NCI-H2107 treated with DMSO at 0.1 percent for 48 hours (cell line): ENCODE data around the gene RPL13A.
A peak's percentile ranks its signal among the peaks of the same experiment; 100 is the strongest.
"Not testable (repeated sequence)": the region's sequence is repeated elsewhere in the genome, so short reads cannot be mapped to it uniquely, and the experiment has no call there.

Experiments used
- DNase-seq: peaks from one replicate; lab custom pipeline; 2025; ENCODE audit not compliant: unreplicated experiment; lab: John Stamatoyannopoulos, UW

The RPL13A gene

GRCh38 chr19:49487277-49488045, at the start of gene RPL13A:
RPL13A (plus strand) TSS chr19:49487608; CDS start chr19:49487630, 22 bp downstream.
- peak; percentile 94 for DNase-seq

DNA sequence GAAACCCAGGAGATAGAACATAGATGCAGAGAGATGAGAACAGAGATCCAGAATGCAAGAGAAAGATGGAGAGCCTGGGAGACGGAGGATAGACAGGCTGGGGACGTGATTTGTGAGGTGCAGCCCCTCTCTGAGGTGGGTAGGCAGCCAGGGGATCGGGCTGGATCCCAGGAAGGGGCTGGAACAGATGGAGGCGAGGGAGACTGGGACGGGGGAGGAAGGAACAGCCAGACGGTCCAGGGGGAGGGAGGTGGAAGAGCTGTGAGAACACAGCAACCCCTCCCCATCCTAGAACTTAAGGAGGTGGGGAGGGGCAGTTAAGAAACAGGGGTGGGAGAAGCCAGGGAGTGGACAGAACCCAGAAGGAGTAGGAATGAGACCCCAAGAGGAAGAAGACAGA, 49.1 kb upstream of the RPL13A start:
- DNase-seq: no peak

GRCh38 chr19:49439836-49440235, 47.6 kb upstream of the RPL13A start:
- DNase-seq: no peak

- no peak for DNase-seq
Observed at GRCh38 chr19:49440439-49441209, 46.8 kb upstream of the RPL13A start.

GRCh38 chr19:49441210-49441959, 46.0 kb upstream of the RPL13A start, which contains the start of gene SLC17A7:
SLC17A7 (minus strand) TSS chr19:49441527; CDS start chr19:49441379, 148 bp downstream.
- DNase-seq: no peak

DNA sequence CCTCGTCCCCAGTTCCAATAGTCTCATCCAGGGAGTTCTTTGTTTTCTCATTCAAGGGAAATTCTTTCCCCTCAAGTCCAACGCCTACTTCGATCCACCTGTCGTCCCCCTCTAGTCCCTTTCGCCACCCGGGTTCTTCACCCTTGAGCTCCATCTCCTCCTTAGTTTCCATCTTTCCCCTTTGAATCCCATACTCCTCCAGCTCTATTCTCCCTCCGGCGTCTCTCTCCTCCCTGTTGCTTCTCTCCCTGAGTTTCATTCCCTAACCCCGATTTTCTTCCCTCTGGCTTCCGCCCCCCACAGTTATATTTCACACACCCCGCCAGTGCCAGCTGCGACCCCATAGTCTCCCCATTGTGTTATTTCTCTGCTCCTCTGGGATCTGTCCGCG, 45.5 kb upstream of the RPL13A start:
- DNase-seq: no peak

DNA sequence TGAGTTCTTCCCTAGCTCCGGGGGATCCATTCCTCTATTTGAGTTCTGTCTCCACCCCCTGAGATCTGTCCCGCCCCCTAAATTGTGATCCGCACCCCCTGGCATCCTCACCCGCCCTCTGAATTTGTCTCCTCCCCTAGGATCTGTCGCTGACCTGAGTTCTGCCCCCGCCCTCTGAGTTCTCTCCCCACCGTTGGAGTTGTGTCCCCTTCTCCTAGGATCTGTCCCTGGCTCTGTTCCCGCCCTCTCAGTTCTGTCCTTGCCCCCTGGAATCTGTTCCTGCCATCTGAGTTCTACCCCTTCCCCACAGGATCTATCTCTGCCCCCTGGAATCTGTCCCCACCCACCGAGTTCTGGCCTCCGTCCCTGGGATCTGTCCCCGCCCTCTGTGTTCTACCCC, 45.1 kb upstream of the RPL13A start:
- DNase-seq: no peak

GRCh38 chr19:49442771-49443365, 44.5 kb upstream of the RPL13A start:
- DNase-seq: no peak

GRCh38 chr19:49443366-49444099, 43.9 kb upstream of the RPL13A start:
- DNase-seq: peak; percentile 82

GRCh38 chr19:49444100-49444700, 43.2 kb upstream of the RPL13A start:
- DNase-seq: not testable (repeated sequence)

GRCh38 chr19:49445997-49446396, 41.4 kb upstream of the RPL13A start:
- DNase-seq: no peak

- no peak for DNase-seq
Observed at GRCh38 chr19:49447485-49448431, 39.6 kb upstream of the RPL13A start.

DNA sequence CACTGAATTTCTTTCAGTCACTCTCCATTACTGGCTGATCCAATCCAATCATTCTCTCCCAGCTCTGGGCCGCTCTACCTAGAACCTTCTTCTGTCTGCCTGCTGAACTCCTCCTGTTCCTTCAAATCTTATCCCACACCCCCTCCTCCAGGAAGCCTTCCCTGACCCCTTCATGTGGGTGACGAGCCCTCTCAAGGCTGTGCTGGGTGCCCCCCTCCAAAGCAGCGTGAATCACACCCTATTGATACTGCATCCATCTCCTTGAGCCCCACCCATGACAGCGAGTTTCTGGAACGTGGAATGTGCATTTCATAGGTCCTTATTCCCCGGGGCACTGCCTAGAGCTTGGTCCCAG, 39.0 kb upstream of the RPL13A start:
- DNase-seq: no peak

- no peak for DNase-seq
Observed at GRCh38 chr19:49450405-49450804, 37.0 kb upstream of the RPL13A start.

DNA sequence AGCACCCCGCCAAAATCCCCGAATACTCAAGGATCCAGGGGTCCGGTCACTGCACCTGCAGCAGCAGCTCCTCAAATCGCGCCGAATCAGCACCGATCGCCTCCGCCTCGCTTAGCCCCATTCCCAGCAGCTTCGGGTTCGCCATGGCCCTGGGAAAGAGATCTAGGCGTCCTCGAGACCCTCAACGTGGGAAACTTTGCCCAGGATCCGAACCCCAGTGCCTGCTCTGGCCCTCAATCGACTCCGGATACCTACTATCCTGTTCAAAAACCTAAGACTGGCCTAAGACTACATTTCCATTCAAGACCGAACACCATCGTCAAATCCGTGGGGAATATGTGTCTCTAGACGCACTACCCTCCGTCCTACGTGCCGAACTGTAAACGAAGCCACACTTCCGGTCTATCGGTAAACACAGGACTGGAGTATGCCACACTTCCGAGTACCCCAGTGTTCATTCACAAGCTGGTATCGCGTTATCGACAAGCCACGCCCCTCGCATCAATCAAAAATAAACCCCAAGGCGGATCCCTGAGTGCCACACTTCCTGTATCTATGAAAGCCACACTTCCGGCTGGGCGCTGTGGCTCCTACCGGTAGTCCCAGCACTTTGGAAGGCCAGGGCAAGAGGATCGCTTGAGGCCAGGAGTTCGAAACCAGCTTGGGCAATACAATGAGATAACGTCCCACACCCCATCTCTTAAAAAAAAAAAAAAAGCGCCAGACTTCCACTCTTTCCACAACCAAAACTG, 35.8 kb upstream of the RPL13A start, which contains the start of gene PIH1D1:
TSS of gene PIH1D1 (minus strand) at position 385 of the 752 bp plus-strand sequence. CDS start at position 145, 240 bp downstream.
- DNase-seq: peak; percentile 99

DNA sequence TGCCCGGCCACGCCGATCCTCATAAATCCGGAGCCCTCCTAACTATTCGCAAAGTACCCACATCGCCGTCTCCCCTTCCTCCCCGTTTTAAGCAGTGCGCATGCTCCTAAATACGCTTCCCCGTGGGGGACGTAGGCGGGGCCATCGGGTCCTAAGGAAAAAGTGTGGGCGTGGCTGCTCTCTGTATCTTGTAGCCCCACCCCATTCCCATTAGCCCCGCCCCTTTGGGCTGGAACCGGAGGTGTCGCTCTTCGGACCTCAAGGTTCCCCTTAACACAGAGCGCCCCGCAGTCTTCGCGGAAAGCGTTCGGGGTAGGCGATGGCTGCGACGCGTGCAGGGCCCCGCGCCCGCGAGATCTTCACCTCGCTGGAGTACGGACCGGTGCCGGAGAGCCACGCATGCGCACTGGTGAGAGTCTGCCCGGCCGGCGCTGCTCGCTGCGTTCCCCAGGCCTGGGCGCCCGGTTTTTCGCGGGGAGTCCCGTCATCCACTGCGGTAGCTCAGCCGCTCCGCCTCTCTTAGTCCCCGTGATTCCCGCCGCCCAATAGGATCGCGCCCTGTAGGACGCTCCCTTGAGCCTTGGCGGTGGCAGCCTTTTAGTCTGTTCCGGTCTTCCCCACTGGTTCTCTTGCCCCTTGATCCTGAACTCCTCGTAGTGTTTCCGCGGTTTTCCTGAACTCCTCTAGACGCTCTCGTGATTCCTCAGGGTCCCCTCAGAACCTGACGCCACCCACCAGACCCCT, 34.2 kb upstream of the RPL13A start, which contains the start of gene ALDH16A1:
TSS of gene ALDH16A1 (plus strand) at position 213 of the 744 bp plus-strand sequence. CDS start at position 320, 107 bp downstream.
- DNase-seq: peak; percentile 94

DNA sequence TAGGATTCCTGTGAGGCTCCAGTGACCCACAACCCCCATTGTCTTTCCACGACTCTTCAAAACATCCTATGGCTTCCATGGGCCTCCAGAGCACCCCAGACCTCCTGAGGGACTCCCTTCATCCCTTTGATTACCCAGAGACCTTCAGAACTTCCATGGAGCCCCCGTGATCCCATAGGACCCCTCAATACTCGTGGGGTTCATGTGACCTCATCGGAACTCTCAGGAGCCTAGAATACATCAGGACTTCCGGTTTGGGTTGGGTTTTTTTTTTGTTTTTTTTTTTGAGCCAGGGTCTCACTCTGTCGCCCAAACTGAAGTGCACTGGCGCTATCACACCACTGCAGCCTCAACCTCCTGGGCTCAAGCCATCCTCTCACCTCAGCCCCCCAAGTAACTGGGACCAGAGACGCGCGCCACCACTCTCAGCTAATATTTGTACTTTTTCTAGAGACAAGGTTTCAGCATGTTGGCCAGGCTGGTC, 33.6 kb upstream of the RPL13A start:
- DNase-seq: no peak
